Measurements from ENCODE around the gene CNTNAP1.

DNA sequence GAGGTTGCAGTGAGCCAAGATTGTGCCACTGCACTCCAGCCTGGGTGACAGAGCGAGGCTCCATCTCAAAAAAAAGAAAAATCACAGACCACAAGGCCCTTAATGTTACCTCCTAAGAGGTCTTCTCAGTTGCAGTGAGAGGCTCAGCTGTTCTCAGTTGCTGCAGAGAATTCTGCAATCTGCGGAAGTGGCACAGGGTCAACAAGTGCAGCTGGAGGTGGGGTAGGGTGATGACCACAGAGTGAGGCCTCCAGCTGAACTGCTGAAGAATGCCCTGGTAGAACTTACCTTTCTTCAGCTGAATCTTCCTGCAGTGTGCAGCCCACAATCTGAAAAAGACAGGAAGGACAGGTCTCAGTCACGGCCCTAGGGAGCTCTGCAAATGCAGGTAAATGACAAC is 26.3 kb downstream of the CNTNAP1 start:
- TF ChIP-seq POLR2AphosphoS5 (IDR thresholded peaks at IDR 0.05; ENCODE audit: low read depth, low read length) (no peak), POLR2A (IDR thresholded peaks at IDR 0.05; ENCODE audit: low read depth, low read length) (no peak), TAF1 (IDR thresholded peaks at IDR 0.05; ENCODE audit: low read depth, low read length) (no peak)

Measured in GM12891 (cell line).